HG02852 (cell line): ENCODE measurements around the gene ALKBH5.
A peak's percentile ranks its signal among the peaks of the same experiment; 100 is the strongest.

Experiments used
- ATAC-seq: cut with Tn5 transposase; IDR thresholded peaks from one replicate; pipeline ENCODE4 v1.9.1; 2021; ENCODE audit warnings: mild to moderate bottlenecking, moderate library complexity; ENCODE audit not compliant: unreplicated experiment

Gene ALKBH5

DNA sequence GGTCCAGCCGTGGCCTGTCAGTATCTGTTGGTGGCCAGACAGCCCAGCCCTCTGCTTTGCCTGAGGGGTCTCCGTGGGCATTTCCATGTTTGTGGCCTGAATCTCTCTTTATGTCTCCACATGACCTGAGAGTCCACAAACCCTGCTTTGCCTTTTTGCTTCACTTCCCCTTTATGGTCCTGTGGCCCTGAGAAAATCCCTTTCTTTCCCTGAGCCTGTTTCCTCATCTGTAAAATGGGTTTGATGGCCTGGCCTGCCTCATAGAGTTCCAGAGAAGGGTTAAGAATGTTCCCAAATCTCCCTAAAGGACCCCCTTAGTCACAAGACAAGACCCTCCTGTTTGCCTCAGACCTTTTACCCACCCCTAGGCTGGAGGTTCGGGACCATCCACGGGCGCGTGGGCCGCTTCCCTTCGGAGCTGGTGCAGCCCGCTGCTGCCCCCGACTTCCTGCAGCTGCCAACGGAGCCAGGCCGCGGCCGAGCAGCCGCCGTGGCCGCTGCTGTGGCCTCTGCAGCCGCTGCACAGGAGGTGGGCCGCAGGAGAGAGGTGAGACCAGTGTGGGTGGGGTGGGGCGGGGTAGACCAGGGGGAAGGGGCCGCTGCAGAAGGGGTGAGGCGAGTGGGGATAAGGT is 26.2 kb upstream of the ALKBH5 start:
- ATAC-seq: no peak

DNA sequence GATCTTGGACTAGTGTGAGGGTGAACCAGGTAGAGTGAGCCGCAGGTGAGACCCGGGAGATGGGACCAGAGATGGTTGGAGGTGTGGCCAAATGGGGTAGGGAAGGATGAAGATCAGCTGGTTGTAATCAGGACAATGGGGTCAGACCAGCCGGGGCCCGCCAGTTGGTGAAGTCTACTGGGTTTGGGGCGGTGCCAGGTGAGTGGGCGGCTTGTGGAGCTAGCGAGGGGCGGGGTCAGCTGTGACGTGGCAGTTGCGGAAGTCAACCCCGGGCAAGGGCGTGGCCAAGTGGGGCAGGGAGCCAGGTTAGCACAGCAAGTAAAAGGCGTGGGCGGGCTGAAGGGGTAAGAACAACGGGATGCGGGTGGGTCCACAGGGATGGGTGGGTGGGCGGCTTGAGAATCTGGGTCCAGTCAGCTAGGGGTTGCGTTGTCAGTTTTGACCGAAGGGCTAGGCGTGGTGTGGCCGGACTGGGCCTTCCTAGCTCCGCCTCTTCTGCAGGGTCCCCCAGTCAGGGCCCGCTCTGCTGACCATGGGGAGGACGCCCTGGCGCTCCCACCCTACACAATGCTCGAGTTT is 25.5 kb upstream of the ALKBH5 start:
- ATAC-seq: no peak

DNA sequence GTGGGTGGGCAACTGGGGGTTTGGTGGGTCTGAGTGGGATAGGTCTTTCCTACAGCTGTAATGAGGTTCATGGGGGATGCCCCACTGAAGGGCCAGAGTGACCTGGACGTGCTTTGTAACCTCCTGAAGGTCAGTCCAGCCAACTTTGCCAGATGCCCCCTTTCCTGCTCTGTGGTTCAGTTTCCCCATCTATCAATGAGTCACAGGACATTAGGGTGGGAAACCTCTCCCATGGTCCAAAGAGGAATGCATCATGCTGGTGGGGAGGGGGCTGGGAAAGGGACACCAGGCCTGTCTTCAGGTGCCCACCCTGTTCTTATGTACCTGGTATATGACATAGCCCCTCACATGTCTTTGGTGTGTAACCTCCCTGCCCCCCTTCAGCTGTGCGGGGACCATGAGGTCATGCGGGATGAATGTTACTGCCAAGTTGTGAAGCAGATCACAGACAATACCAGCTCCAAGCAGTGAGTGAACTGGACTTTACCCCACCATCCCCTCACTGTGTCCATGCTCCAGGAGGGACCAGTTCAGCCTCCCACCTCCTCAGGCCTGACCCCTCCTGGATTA is 24.0 kb upstream of the ALKBH5 start:
- ATAC-seq: no peak

GRCh38 chr17:18160128-18160856 is 23.3 kb upstream of the ALKBH5 start:
- no peak for ATAC-seq

GRCh38 chr17:18161207-18162145 is 22.2 kb upstream of the ALKBH5 start:
- peak; percentile 59 for ATAC-seq

DNA sequence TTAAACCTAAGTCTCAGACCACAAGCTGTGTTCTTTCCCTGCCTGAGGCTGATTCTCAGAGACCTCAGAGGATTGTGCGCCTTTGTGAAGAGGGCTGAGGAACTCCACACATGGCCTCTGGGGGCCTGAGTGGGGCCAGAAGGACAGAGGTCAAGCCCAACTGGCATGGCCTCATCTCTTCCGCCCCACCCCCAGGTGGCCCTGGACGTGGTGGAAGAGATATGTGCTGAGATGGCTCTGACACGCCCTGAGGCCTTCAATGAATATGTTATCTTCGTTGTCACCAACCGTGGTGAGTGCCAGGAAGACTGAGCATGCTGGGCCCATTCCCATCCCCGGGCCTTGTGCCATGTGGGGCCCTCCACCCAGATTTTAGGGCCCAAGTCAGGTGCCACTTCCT is 20.1 kb upstream of the ALKBH5 start:
- no peak for ATAC-seq

- ATAC-seq: no peak
Observed at GRCh38 chr17:18166894-18167293, 16.7 kb upstream of the ALKBH5 start.

DNA sequence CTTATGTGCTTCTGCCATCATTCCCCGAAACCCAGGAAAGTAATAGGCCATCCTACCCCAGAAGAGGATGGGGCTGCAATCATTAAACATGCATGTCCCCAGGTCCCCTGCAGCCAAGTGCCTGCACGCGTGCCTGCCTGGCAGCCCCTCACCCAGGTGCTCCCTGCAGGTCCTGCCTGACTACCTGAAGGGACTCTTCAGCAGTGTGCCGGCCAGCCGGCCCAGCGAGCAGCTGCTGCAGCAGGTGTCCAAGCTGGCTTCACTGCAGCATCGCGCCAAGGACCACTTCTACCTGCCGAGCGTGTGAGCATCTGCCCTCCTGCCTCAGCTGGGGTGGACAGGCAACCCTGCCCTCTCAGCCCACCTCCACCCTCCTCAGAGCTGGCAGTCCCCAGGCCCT is 16.2 kb upstream of the ALKBH5 start:
- no peak for ATAC-seq

DNA sequence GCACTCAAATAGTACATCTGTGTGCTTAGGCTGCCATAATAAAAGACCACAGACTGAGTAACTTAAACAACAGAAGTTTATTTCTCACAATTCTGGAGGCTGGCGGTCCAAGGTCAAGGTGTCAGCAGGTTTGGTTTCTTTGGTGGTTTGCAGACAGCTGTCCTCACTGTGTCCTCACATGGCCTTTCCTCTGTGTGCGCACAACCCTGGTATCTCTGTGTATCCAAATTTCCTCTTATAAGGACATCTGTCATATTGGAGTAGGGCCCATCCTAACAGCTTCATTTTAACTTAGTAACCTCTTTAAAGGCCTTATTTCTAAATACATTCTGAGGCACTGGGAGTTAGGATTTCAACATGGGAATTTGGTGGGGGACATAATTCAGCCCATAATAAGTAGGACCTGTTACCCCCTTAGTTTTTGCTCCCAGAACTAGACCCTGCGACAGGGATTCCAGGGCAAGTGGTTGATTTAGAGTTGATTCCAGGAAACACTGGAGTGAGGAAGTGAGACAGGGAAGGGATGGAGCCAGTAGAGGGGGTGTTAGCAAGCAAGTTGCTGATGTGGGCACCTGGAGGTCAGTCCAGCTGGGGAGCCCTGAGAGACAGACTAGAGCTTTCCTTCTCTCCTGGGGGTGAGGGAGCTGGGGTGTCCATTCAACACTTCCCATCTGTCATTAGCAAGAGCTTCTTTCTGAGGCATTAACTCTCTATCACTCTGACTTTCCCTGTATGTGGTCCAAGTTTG is 10.9 kb upstream of the ALKBH5 start:
- no peak for ATAC-seq

- ATAC-seq: no peak
Observed at GRCh38 chr17:18173740-18174139, 9.9 kb upstream of the ALKBH5 start.

DNA sequence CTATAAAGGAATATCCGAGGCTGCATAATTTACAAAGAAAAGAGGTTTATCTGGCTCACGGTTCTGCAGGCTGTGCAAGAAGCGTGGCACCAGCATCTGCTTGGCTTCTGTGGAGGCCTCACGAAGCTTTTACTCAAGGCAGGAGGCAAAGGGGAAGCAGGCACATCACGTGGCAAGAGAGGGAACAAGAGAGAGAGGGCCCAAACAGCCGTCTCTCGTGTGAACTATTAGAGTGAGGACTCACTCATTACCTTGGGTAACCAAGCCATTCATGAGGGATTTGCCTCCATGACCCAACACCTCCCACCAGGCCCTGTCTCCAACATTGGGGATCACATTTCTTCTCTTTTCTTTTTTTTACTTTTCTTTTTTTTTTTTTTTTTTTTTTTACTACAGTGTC is 7.5 kb upstream of the ALKBH5 start:
- ATAC-seq: no peak

DNA sequence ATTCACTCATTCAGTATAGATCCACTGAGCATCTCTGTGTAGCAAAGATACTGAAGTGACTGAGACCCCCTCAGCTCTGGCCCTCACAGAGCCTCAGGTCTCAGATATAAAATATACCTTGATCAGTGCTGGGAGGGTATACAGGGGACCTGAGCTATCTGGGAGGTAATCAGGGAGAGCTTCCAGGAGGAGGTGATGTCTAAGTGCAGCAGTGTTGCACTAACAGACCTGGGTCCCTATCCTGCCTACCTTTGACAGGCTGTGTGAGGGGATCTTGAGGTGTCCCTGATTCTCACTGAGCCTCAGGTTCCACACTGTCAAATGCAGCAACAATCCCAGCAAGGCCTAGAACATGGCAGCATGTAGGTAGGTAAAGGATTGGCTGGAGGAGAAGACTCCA is 6.5 kb upstream of the ALKBH5 start:
- ATAC-seq: no peak

DNA sequence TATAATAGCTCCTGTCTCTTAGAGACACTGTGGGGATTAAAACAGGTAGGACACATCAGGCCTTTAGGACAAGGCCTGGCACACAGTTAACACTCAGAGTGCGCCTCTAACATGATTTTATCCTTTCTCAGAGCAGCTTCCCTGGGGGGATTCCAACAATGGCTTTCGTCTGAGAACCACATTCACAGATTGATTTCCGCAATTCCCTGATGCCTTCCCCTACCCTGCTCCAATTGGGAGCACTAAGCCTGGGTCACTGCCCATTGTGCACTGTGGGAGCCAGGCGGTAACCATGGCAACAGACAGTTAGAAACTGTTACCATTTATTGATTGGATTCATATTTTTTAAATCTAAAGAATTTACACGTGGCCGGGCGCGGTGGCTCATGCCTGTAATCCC is 5.9 kb upstream of the ALKBH5 start:
- ATAC-seq: no peak

GRCh38 chr17:18179196-18179595 is 4.4 kb upstream of the ALKBH5 start:
- no peak for ATAC-seq

- no peak for ATAC-seq
Observed at GRCh38 chr17:18179804-18180203, 3.8 kb upstream of the ALKBH5 start.

DNA sequence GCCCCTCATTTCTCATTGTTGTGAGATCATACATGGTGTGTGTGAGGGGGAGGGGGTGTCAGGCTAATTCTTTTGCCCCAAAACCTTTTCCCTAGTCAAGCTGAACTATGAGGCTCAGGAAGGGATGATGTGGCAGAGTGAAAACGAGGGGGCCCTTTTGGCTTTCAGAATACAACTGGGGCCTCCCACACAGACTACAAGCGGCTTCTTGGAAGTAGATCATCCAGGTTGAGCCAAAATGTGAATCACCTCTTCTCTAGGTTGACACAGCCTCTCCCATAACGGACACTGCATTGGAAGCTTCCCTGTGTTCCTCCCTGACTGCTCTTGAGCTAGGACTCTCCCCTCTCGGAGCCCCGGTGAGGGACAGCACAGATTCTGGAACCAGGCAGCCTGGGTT is 2.3 kb upstream of the ALKBH5 start:
- no peak for ATAC-seq

- ATAC-seq: no peak
Observed at GRCh38 chr17:18182110-18182977, 1.3 kb upstream of the ALKBH5 start.

- ATAC-seq: peak; percentile 40
Observed at GRCh38 chr17:18182978-18183333, 672 bp upstream of the ALKBH5 start.
